Islet precursor cell (in vitro differentiated cells): Measurements from ENCODE around the gene TCF12.
A peak's percentile ranks its signal among the peaks of the same experiment; 100 is the strongest.

Experiments
- DNase-seq: peaks from one replicate; pipeline ENCODE4 v3.0.0-alpha.2; 2018

Gene TCF12

DNA sequence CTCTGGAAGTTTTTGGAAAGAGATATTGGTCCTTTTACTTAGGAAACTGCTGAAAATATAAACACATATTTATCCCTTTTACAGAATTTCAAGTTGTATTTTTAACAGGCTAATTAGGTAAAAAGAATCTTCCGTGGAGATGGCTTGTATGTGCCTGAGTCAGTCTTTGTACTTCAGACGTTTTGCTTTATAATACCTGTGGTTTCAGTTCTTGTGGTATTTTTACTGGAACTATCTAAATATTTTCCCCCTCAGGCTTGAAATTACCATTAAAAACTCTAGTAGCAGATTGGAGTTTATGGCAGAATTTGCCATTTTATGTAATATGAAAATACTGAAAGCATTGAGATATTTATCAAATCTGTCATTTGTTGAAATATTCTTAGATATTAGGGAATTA is 306.2 kb downstream of the TCF12 start:
- no peak for DNase-seq

DNA sequence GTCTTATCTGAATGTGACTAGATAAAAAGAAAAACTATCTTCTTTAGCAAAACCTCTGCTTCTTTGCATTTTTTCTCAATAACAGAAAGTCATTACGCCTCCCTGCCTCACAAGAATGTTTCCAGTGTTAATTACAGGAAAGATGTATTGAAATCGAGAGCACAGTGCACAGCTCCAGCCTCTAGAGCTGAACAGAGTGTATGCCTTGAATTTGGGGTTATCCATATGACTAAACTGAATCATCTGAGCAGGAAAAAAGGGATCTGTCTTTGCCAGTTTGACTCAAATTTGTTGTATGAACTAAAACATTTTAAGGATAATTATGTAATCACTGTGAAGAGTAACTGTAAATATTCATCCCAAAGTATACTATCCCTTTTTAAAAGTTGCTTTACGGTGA is 308.7 kb downstream of the TCF12 start:
- no peak for DNase-seq

DNA sequence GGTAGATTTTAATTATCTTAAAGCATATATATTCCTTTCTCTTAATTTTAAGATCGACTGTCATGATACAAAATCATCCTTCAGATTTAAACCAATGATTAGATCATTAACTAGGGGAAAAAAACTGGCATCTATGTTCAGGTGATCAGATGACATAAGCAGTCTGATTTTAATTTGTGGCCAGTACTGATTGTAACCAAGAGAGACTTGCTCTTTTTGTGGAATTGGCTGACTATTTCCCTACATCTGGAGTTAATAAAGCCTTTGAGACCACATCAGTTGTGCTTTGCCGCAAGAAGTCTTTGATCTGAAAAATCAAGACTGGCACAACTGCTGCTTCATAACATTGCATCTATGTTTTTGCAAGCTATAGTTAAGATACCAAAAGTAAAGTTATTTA is 309.5 kb downstream of the TCF12 start:
- DNase-seq: no peak

DNA sequence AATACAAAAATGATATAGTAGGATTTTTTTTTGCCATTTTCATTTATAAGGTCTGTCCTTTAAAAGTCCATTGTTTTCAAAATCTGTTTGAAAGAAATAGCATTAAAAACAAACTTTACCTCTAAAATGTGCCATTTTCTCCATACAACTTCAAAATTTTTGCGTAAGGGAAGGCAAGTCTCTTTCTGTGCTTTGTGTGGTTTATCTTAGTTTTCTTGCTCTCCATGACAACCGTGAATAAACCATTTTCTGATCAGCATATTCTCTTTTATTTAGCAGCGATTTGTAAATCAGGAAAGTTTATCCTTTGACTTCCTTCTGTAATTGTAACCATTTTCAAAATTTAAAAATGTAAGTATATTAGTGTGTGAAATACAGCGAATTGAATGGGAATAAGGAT is 310.0 kb downstream of the TCF12 start:
- DNase-seq: no peak

DNA sequence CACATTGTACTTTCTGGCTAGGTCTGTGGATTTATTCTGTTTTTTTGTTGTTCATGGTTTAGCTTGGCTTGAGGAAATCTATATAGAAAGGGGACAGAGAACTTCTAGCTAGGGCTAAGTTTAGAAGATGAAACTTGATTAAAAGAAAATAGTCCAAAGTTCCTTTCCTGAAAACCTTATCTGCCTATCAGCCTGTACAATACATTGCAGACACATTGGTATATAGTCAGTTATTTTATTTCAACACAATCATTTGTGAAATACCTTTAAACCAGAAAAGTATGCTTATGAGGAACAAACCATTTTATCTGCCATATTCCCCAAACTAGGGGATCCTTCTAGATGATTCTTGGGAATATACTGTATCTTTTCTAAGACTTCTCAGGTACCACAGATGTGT is 310.6 kb downstream of the TCF12 start:
- DNase-seq: no peak

DNA sequence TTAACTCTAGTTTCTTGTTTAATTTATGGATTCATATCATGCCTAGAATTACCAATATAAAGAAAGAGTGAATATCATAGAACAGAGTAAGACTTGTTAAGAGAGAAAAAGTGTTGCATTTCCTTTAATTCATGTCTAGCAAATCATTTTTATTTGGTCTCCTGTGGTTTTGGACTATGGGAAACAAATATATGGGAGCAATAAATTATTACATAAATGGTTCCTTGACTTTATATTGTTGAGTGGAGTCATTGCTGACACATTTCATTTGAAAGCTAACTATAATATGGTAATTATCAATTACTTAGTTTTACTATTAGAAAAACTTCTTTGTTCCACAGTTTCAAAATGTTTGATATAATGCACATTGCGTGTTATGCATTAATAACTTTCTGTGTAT is 313.1 kb downstream of the TCF12 start:
- no peak for DNase-seq

DNA sequence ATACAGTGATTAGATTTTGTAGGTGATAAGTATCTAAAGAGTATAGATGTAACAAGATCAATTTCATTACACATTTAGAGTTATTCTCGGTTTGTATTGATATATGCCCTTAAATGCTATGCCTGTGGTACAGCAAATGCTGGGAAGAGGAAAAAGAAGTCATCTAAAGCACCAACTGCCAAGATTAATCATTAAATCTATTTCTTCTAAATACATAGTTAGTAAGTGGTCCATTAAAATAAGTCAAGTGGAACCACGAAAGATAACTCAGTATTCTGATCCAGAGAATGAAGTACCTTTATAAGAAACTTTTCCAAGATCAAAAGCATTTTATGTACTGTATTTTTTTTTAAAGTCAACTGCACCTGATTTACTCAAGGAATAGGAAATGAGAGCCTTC is 315.7 kb downstream of the TCF12 start:
- DNase-seq: no peak

DNA sequence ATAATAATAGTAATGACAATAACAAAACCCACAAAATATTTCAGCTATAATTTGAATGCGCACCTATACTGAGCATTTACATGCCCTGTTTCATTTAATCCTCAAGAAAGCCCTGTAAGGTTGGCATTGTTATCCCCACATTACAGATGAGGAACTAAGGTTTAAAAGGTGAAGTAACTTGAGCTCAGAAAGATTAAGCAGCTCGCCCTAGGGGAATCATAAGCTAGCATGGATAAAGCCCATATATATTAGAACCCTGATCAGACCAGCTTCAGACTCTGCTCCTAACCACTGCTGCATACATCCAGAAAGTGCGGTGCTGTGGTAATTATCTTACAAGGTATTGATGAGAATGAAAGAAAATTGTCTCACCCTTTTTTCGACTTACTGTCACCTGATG is 316.7 kb downstream of the TCF12 start:
- no peak for DNase-seq

DNA sequence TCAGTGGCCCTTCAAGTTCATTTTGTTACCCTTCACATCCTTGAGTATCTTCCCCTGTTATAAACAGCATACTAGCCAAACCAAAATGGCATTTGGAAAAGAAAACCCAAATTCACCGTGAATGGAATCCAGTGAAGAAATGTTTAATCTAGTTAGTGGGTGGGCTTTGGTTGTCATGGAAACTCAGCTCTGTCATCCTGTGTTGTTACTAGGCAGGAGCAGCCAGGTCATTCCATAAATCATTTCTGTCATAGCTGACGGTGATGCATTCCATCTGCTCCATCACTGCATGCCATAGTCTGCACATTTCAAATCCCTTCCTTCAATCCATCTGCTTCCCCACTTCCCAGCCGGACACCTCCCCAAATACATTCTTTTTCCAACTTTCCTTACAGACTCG is 317.4 kb downstream of the TCF12 start:
- DNase-seq: no peak

DNA sequence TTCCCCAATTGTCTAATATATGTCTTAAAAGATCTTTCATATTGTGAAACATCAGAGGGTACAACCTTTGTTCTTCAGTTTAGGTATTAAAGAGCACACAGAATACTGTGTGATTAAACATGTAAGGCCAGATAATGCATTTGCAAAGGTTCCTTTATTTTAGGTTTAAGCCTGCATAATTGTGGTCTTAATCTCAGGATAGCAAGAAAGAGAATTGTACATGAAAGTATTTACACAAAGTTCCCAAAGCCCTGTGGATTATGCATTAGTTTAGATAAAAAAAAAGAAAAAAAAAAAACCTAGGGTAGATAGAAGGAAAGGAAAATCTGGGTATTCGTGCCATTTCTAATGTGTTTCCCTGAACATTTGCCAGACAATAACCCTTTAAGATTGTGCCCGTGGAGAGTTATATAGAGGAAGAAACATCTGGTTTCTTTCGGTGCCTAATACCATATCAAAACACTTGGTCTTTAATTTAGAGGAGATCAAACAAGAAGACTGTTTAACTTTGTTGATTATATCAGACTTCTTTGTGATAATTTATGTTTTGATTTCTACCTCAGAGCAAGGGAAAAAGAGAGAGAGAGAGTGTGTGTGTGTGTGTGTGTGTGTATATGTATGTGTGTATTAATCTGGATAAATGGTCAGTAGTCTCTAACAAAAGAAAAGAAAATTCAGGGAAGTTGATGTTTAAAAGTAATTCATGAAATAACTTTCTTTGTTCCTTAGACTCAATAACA is 318.3 kb downstream of the TCF12 start:
- no peak for DNase-seq

DNA sequence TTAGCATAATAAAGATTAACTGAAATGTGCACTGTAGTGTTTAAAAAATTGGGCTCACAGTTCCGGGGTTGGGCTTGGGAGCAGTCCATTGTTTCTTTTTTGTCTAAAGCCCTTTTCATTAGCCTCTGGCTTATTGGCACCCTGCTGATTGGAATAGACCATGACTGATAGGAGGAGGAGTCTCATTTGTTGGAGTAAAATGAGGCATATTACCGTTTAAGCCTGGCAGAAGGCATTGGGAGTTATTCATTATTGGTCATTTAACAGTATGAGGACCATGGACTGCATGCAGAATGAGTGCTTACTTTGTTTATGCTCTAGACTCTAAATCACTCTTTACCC is 318.8 kb downstream of the TCF12 start:
- DNase-seq: no peak

DNA sequence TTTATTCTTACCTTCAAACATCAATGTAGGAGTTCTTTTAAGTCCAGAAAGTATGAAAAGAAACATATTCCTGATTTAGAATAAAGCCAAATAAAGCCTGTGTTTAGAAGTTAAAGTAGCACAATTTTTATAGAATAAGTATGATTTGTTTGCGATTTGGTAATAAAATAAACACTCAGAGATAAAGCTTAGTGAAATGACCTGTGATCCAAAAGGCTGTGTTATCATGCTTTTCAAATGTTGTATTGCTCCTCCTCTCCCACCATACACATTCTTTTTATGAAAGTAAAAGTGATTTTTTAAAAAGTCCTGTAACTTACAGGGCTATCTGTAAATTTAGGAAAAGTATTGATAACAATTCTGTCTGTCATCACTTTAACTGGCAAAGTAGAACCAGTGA is 319.2 kb downstream of the TCF12 start:
- no peak for DNase-seq

DNA sequence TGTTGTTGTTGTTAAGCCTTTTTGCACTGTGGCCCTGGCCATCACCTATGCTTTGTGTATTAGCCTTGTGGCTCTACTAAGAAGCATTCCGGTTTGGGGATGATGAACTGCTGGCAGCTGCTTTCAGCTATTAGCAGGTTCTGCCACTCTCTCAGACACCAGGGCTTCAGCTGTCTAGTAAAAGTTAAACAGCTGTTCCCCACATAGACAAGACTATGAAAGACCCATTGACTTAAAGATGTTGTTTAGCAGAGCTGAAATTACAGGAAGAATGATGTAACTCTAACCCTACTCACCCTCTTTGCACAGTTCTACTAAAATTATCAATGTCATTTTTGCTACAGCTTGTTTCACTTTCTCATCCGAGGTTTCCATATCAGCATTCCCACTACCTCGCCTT is 326.7 kb downstream of the TCF12 start:
- DNase-seq: peak; percentile 80

DNA sequence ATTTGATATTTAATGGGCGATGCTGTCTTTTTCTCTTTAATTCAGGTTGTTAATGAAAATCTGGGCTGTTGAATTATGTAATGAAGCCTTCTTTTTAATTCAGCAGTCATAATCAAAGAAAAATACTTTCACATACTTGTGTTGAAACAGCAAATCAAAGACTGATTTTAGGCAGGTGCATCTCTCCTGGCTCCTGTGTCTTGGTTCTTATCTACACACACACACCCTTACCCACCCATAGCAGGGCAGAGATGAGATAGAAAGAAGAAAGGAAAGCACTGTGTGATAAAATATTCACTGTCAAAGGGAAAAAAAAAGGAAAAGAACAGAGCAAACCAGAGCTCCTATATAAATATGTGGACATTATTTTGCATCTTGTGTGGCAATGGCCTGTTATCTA is 327.3 kb downstream of the TCF12 start:
- no peak for DNase-seq

DNA sequence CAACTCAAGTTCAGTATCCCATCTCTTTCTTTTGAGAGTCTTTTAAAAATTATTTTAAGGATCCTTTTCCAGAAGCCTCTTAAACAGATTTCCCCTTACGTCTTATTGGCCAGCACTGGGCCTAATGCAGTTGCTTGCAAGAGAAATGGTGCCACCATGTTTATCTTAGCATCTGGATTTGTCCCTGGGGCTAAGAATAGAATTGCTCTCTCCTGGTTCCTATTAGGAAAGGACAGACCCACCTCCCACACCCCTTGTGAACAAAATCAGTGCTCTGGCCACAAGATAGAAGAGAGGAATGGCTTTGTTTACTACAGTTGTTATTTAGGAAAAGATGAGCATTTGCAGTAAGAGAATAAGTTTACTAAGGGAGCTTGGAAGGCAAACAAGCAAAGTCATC is 329.6 kb downstream of the TCF12 start:
- DNase-seq: no peak

DNA sequence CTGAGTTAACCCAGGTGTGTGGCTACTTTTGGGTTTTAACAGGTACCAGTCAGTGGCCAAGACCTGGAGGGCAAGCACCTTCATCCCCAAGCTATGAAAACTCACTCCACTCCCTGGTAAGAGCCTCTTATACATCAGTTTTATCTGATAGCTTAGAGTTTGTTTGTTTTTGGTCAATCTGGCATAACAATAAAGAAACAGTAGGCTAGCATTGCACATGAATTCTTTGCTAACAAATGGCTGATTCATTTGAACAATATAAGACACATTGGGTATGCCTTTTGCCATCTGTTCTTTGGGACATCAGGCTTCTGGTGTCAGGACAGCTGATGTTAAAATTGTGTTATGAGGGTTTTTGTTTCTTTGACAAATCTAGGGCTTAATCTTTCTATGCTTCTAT is 332.9 kb downstream of the TCF12 start:
- DNase-seq: no peak

DNA sequence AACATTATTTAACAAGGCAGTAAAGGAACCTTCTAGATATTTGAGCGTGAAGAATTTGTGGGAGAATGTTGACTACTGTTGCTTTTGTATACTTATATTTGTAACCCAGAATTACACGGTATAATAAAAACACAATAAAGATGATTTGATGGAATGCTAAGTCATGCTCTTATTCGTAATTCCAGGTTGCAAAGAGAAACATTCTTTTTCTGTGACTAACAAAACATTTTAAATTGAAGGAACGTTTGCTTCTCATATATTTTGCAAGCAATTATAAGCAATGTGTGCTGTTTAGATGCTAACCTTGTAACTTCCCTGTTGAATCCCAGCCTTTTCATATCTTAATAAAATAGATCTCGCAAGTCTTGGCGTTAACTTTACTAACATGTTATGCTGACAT is 333.5 kb downstream of the TCF12 start:
- DNase-seq: no peak

DNA sequence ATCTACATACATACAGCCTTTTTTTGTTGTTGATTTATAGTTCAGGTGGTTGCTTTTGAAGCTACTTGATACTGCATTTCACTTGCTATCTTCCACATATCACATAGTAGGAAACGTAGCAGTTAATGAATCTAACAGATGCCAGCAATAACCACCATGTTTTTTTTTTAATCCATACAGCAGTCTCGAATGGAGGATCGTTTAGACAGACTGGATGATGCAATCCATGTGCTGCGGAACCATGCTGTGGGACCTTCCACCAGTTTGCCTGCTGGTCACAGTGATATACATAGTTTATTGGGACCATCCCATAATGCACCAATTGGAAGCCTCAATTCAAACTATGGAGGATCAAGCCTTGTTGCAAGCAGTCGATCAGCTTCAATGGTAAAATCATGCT is 334.6 kb downstream of the TCF12 start:
- DNase-seq: no peak

DNA sequence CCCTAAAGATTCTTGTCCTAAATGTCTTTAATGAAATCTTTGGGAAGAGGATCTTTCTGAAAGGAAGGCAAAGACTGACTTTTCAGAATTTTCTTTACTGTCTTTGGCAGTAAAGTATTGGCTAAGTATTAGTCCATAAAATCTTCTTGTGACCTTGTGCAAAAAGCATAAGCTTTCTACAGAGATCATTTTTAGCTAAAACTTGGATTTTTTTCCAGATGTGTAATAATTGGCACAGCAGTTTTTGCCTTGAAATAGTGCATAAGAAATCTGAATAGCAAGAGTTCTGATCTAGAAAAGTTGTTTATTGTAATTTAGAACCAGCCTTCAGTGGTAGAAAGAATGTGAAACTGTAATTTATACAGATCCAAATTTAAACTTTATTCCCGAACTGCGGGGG is 335.1 kb downstream of the TCF12 start:
- no peak for DNase-seq

DNA sequence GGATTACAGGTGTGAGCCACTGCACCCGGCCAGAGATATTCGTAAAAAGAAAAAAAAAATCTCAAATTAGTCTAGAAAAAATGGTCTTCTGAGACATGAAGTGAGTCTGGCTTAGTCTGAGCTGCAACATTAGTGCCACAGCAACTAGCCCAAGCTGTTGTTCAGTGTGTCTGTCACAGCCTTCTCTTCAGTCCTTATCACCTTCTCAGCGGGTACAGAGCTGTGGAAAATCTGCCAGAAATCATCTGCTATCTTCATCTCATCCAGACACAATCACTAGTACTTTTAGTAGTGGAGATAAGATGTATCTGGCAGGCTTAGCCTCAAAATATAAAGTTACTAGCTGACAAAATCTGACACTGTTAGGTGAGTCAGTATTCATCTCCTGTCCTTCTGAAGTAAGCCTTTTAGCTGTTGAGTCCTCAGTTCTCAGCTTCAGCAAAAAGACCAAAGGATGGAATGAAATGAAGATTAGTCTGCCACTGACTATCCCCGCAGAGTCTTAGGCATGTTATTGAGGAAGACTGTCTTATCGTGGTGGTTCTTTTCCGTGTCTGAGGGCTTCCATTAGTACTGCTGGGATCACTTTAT is 337.4 kb downstream of the TCF12 start:
- no peak for DNase-seq

DNA sequence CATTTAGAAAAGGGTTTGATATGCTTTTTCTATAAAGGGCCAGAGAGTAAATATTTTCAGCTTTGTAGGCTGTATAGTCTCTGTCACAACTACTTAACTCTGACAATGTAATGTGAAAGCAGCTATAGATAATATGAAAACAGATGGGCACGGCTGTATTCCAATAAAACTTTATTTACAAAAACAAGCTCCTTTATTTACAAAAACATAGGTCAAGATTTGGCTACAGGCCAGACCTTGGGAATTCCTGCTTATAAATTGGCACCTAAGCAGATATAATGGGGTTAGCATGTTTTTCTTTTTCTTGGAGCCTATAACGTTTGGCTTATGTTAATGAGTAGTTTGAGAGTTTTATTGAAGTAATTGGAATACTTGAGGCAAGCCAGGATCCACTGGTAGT is 338.5 kb downstream of the TCF12 start:
- DNase-seq: no peak

DNA sequence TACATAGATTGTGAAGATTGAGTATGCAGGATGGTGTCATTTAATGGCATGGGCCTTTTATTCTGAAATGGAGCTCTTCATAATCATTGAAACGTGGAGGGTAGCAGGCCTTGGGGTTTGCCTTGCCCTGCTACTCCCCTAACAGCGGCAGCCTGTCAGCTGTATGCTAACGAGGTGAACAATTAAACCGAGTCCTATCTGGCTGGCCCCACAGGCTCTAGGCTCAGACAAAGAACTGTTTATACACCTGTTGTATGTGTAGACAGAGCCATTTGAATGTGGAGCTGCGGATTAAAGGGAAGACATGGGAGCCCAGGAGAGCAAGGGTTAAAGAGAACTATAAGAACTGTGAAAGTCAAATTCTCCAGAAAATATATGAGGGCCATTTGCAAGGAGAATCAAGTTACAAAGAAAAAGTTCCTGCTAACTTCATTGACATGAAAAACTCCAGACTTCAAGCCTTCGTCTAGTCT is 341.2 kb downstream of the TCF12 start:
- peak; percentile 73 for DNase-seq

DNA sequence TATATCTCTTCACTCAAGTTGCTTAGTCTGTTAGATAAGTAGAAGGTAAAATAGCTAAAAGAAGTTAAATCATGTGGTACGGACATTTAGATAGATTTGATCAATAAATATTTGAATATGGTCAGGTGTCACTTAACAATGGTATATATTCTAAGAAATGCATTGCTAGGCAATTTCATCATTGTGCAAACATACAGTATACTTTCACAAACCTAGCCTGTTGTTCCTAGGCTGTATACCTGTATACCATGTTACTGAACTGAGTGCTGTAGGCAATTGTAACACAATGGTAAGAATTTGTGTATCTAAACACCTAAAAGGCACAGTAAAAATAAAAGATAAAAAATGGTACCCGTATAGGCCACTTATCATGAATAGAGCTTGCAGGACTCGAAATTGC is 345.1 kb downstream of the TCF12 start:
- DNase-seq: no peak

DNA sequence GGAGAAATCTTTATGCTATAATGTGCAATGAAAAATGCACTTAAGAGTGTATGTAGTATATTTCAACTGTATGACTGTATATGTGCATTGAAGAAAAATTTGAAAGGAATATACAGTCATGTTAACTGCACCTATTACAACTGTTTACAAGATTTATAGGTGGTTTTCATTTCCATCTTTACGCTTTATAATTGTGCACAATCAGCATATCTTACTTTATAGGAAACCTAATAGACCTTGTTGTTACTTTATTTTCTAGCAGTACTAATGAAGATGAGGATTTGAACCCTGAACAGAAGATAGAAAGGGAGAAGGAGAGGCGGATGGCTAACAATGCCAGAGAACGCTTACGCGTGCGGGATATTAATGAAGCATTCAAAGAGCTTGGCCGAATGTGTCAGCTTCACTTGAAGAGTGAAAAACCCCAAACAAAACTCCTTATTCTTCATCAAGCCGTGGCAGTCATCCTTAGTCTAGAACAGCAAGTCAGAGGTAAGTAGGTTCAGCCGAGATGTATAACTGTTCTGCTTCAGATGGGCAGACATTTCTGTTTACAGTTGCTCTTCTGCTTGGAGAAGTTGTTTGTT is 354.4 kb downstream of the TCF12 start:
- no peak for DNase-seq

DNA sequence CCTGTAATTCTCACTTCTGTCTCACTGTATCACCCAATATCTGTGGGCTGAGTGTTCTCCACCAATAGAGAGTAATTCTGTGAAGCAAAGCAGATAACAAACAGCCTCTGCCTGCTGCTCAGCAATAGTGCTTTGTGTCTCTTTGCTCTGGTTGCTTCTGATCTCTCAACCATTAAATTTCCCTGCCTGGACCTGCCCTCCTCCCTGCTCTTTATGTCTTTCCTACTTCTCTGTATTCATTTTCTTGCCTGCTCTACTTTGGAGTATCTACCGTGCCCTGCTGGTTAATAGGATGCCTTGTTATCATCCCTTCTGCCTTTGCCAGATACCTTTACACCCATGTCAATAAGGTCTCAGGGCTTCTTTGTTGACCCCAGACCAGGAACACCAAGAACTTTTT is 355.0 kb downstream of the TCF12 start:
- DNase-seq: no peak
